ENCODE measurements around the gene IQSEC1.

DNA sequence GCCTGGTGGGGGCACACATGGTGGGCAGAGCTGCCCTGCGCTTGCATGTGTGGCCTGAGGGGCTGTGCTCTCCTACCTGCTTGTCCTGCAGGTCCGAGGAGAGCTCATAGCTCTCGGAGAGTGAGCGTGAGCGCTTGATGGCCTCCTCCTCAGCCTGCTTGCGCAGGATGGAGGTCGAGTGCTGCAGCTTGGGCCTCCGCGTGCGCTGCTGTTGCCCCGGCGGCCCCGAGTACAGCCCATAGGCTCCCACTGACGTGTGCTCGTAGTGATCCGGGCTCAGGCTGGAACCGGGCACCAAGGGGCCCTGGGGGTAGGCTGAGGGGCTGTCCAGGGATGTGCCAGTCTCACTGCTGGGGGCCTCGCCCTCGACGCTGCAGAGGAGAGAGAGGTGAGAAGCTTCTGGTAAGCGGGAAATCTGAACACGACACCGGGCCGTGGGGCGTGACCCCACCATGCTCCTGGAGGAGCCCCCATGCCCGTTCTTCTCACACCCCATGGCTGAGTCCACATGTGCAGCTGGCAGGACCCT lies 131.7 kb downstream of the IQSEC1 start:
- TF ChIP-seq, protein P1, sequence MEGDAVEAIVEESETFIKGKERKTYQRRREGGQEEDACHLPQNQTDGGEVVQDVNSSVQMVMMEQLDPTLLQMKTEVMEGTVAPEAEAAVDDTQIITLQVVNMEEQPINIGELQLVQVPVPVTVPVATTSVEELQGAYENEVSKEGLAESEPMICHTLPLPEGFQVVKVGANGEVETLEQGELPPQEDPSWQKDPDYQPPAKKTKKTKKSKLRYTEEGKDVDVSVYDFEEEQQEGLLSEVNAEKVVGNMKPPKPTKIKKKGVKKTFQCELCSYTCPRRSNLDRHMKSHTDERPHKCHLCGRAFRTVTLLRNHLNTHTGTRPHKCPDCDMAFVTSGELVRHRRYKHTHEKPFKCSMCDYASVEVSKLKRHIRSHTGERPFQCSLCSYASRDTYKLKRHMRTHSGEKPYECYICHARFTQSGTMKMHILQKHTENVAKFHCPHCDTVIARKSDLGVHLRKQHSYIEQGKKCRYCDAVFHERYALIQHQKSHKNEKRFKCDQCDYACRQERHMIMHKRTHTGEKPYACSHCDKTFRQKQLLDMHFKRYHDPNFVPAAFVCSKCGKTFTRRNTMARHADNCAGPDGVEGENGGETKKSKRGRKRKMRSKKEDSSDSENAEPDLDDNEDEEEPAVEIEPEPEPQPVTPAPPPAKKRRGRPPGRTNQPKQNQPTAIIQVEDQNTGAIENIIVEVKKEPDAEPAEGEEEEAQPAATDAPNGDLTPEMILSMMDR (IDR thresholded peaks at IDR 0.05): no peak
- TF ChIP-seq POLR2A (IDR thresholded peaks at IDR 0.05): no peak
- no peak for TF ChIP-seq EP300 (IDR thresholded peaks at IDR 0.05; ENCODE audit: low read depth)

All from transverse colon (tissue), 3 donors.